ENCODE measurements around the gene IL7R. TPM values are rescaled to one million over a fixed set of nuclear protein-coding genes. Genes with fewer than 3 reads are reported as not detected.

The IL7R gene
- polyA plus RNA-seq, 2 of the 4 experiments (the other 2 are of a cell fraction), result 0.13 to 0.18 TPM

DNA sequence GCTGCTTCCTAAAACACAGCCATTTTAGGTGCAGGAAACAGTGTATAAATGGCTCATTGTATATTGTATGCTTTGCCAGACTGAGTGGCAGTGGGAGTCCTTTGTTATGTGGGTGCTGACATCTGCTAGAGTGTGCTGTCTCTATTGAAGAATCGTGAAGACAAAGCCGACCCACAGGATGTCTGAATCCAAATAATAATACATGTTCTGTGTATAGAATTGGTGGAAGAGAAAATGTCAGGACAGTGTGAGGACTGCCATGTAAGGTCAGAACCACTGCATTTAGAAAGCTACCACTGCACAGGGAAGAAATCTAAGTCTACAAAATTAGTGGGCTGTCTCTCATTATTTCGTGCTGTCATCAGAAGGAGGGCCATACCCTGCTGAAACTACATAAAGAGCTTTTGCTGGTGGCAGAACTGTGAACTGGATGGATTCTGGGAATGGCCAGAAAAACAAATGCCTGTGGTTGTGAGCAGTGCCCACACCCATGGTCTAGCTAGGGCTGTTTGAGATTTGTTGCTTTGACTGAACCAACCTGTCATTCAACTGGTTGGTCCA, 2.5 kb downstream of the IL7R start:
- 18% methylated on average over 3 of the region's 3 CpGs for WGBS (ENCODE audit: missing lambda C conversion rate)
- CTCF ChIA-PET, result interaction anchor here (0.9 to 1.0 kb wide), 4 partner anchors 9 to 769 kb away, joined by 3 to 4 read pairs (median 3); no protein-coding TSS in a partner anchor

DNA sequence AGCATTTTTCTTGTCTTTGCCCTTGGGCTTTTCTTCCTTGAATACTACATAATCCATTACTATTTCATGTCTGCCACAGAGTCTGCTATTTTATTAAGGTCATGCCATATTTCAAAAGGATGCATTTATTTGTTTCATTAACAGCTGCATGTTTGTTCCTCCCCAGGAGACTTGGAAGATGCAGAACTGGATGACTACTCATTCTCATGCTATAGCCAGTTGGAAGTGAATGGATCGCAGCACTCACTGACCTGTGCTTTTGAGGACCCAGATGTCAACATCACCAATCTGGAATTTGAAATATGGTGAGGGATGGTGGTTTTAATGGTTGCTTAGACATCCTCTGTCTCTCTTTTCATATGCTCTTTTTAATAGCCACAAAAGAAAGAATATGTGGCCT, 4.0 kb downstream of the IL7R start:
- no peak for FAIRE-seq
- no peak for DNase-seq (ENCODE audit: low read depth in 1 of 2, low spot score in 1 of 2)
- no peak overlapping the region for H3K4me3 ChIP-seq
- WGBS (ENCODE audit: missing lambda C conversion rate), result 94% methylated on average over 1 of the region's 1 CpG
- TF ChIP-seq GATA3 (IDR thresholded peaks at IDR 0.05; ENCODE audit: borderline replicate concordance) (no peak), ZNF302 (CRISPR knock-in tag; IDR thresholded peaks at IDR 0.05) (no peak), HOXB5 (CRISPR knock-in tag; IDR thresholded peaks at IDR 0.05) (no peak), CHD2 (IDR thresholded peaks at IDR 0.05; ENCODE audit: low read length, partially characterized antibody) (no peak), SMC3 (IDR thresholded peaks at IDR 0.05) (no peak), HOXB13 (CRISPR knock-in tag; IDR thresholded peaks at IDR 0.05; ENCODE audit: low read depth) (no peak), BHLHE40 (IDR thresholded peaks at IDR 0.05; ENCODE audit: low read depth, low read length) (no peak), RARB (CRISPR knock-in tag; IDR thresholded peaks at IDR 0.05) (no peak), JUNB (IDR thresholded peaks at IDR 0.05) (no peak), KDM5A (IDR thresholded peaks at IDR 0.05) (no peak)
- TF ChIP-seq, protein P1, sequence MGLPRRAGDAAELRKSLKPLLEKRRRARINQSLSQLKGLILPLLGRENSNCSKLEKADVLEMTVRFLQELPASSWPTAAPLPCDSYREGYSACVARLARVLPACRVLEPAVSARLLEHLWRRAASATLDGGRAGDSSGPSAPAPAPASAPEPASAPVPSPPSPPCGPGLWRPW (IDR thresholded peaks at IDR 0.05), result no peak
- TF ChIP-seq, protein P2, sequence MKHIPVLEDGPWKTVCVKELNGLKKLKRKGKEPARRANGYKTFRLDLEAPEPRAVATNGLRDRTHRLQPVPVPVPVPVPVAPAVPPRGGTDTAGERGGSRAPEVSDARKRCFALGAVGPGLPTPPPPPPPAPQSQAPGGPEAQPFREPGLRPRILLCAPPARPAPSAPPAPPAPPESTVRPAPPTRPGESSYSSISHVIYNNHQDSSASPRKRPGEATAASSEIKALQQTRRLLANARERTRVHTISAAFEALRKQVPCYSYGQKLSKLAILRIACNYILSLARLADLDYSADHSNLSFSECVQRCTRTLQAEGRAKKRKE (CRISPR knock-in tag; IDR thresholded peaks at IDR 0.05; ENCODE audit: low read depth), result no peak
- TF ChIP-seq, protein P3, sequence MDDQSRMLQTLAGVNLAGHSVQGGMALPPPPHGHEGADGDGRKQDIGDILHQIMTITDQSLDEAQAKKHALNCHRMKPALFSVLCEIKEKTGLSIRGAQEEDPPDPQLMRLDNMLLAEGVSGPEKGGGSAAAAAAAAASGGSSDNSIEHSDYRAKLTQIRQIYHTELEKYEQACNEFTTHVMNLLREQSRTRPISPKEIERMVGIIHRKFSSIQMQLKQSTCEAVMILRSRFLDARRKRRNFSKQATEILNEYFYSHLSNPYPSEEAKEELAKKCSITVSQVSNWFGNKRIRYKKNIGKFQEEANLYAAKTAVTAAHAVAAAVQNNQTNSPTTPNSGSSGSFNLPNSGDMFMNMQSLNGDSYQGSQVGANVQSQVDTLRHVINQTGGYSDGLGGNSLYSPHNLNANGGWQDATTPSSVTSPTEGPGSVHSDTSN (IDR thresholded peaks at IDR 0.05), result no peak
- ChIA-PET POLR2A (no interaction called here), CTCF (interaction anchor here (1.1 kb wide), 1 partner anchor 10 kb away, joined by 3 read pairs; no protein-coding TSS in a partner anchor)
- no peak overlapping the region for H3K4me2 ChIP-seq
- no peaks in the 10 kb centered on the region for H3K9me3 ChIP-seq
- H3K27ac ChIP-seq, result no peak overlapping the region
- no peak for ATAC-seq
- 0 out of 3 replicates have a peak, but pooled peaks cover 14% of the 10 kb centered on the region for H3K4me1 ChIP-seq

More for the DNA sequence above, 2.5 kb downstream of the IL7R start:
- ATAC-seq (no peak), FAIRE-seq (no peak), DNase-seq (ENCODE audit: low read depth in 1 of 2, low spot score in 1 of 2) (no peak)
- no peak overlapping the region for H3K4me2 ChIP-seq
- no peaks in the 10 kb centered on the region for H3K9me3 ChIP-seq
- H3K27ac ChIP-seq, result no peak overlapping the region
- POLR2A ChIA-PET, result no interaction called here
- no peak overlapping the region for H3K4me3 ChIP-seq
- TF ChIP-seq CBX8 (IDR thresholded peaks at IDR 0.05) (no peak), POLR2A (IDR thresholded peaks at IDR 0.05; ENCODE audit: low read length) (no peak), EHF (CRISPR knock-in tag; IDR thresholded peaks at IDR 0.05) (no peak), ZNF302 (CRISPR knock-in tag; IDR thresholded peaks at IDR 0.05) (no peak), MAZ (IDR thresholded peaks at IDR 0.05; ENCODE audit: borderline replicate concordance, low read depth, low read length) (no peak), CHD2 (IDR thresholded peaks at IDR 0.05; ENCODE audit: low read length, partially characterized antibody) (no peak), ESRRA (IDR thresholded peaks at IDR 0.05; ENCODE audit: borderline replicate concordance, low read length) (no peak)
- TF ChIP-seq, protein P3 (IDR thresholded peaks at IDR 0.05), result no peak
- 0 out of 3 replicates have a peak, but pooled peaks cover 14% of the 10 kb centered on the region for H3K4me1 ChIP-seq

DNA sequence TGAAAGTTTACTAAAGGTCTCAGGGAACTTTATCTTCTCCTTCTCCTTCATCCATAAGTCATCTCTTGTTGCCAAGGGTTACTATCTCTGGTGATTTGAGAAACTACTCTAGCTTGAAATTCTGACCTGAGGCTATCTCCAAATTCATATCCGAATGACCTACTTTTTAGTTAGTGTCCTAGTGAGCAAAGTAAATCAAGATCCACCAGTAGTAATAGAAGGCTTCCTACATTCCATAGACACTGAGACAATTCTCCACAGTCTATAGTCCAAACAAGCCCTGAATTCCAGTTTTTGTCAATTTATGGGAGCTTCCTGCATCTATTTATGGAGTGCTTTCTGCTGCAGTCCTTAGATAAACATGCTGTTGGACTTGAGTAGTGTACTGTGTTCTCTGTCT, 5.0 kb downstream of the IL7R start:
- no peak overlapping the region for H3K4me3 ChIP-seq
- H3K4me1 ChIP-seq, result 0 out of 3 replicates have a peak, but pooled peaks cover 13% of the 10 kb centered on the region
- ChIA-PET POLR2A (no interaction called here), CTCF (no interaction called here)
- H3K27ac ChIP-seq, result no peak overlapping the region
- ATAC-seq (no peak), FAIRE-seq (no peak), DNase-seq (ENCODE audit: low read depth in 1 of 2, low spot score in 1 of 2) (no peak)
- H3K4me2 ChIP-seq, result no peak overlapping the region
- H3K9me3 ChIP-seq, result no peaks in the 10 kb centered on the region
- 55% methylated on average over 1 of the region's 1 CpG for WGBS (ENCODE audit: missing lambda C conversion rate)
- no peak for TF ChIP-seq NFE2L2 (conservative IDR thresholded peaks at IDR 0.05; ENCODE audit: low read length)
- TF ChIP-seq, protein P1 (IDR thresholded peaks at IDR 0.05), result no peak
- TF ChIP-seq, protein P4, sequence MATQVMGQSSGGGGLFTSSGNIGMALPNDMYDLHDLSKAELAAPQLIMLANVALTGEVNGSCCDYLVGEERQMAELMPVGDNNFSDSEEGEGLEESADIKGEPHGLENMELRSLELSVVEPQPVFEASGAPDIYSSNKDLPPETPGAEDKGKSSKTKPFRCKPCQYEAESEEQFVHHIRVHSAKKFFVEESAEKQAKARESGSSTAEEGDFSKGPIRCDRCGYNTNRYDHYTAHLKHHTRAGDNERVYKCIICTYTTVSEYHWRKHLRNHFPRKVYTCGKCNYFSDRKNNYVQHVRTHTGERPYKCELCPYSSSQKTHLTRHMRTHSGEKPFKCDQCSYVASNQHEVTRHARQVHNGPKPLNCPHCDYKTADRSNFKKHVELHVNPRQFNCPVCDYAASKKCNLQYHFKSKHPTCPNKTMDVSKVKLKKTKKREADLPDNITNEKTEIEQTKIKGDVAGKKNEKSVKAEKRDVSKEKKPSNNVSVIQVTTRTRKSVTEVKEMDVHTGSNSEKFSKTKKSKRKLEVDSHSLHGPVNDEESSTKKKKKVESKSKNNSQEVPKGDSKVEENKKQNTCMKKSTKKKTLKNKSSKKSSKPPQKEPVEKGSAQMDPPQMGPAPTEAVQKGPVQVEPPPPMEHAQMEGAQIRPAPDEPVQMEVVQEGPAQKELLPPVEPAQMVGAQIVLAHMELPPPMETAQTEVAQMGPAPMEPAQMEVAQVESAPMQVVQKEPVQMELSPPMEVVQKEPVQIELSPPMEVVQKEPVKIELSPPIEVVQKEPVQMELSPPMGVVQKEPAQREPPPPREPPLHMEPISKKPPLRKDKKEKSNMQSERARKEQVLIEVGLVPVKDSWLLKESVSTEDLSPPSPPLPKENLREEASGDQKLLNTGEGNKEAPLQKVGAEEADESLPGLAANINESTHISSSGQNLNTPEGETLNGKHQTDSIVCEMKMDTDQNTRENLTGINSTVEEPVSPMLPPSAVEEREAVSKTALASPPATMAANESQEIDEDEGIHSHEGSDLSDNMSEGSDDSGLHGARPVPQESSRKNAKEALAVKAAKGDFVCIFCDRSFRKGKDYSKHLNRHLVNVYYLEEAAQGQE (IDR thresholded peaks at IDR 0.05), result no peak
- TF ChIP-seq SMC3 (IDR thresholded peaks at IDR 0.05), result no peak
- TF ChIP-seq, protein P5, sequence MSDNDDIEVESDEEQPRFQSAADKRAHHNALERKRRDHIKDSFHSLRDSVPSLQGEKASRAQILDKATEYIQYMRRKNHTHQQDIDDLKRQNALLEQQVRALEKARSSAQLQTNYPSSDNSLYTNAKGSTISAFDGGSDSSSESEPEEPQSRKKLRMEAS (IDR thresholded peaks at IDR 0.05), result no peak
- TF ChIP-seq, protein P2 (CRISPR knock-in tag; IDR thresholded peaks at IDR 0.05; ENCODE audit: low read depth), result no peak
- TF ChIP-seq KDM1A (IDR thresholded peaks at IDR 0.05; ENCODE audit: low read depth), result no peak
- TF ChIP-seq ZSCAN20 (CRISPR knock-in tag; IDR thresholded peaks at IDR 0.05), result no peak
- TF ChIP-seq, protein P6, sequence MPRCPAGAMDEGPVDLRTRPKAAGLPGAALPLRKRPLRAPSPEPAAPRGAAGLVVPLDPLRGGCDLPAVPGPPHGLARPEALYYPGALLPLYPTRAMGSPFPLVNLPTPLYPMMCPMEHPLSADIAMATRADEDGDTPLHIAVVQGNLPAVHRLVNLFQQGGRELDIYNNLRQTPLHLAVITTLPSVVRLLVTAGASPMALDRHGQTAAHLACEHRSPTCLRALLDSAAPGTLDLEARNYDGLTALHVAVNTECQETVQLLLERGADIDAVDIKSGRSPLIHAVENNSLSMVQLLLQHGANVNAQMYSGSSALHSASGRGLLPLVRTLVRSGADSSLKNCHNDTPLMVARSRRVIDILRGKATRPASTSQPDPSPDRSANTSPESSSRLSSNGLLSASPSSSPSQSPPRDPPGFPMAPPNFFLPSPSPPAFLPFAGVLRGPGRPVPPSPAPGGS (IDR thresholded peaks at IDR 0.05), result no peak
- no peak for TF ChIP-seq POLR2A (IDR thresholded peaks at IDR 0.05; ENCODE audit: low read length)
